ENCODE data around the gene AQP12B.

AQP12B gene

GRCh38 chr2:240626531-240627300 is 56.0 kb downstream of the AQP12B start:
- Histone ChIP-seq H3K9me3 (ENCODE audit: control insufficient read depth, insufficient read depth, low read depth, low read length) (no peaks in the 10 kb centered on the region), H3K36me3 (ENCODE audit: control insufficient read depth in 2 of 2, insufficient read depth in 1 of 2, low read length in 2 of 2) (no peaks in the 10 kb centered on the region), H3K4me3 (ENCODE audit: low read depth, low read length) (no peak overlapping the region), H3K4me1 (ENCODE audit: control insufficient read depth, insufficient read depth, low read length) (no peaks in the 10 kb centered on the region), H3K27ac (ENCODE audit: extremely low read depth, low read depth, low read length) (no peak overlapping the region)
- POLR2A ChIA-PET: no interaction called here
- TF ChIP-seq KLF1 (tag by site-specific recombination; IDR thresholded peaks at IDR 0.05) (no peak), ZBTB48 (tag by site-specific recombination; IDR thresholded peaks at IDR 0.05) (peak; percentile 31; the same call in 1 of the 2 replicates)
- CTCF ChIA-PET: interaction anchor here (0.6 kb wide), 1 partner anchor 17 kb away, joined by 3 read pairs; no protein-coding TSS in a partner anchor

Measured in HEK293 (cell line).